Heart left ventricle (tissue), 16 donors: Measurements from ENCODE around the gene COX7A2. TPM values are rescaled to one million over a fixed set of nuclear protein-coding genes. Genes with fewer than 3 reads are reported as not detected.

Experiments used
- ATAC-seq, 4 donors: fragments of 200-7000 bp; cut with Tn5 transposase; one replicate each; pipeline ENCODE4 v1.9.1; 2020 to 2022; ENCODE audit warnings: moderate library complexity in 4 of 4, mild to moderate bottlenecking in 3 of 4, moderate number of reproducible peaks in 1 of 4
- DNase-seq, 5 donors: peaks; one replicate each; pipeline ENCODE4 v3.0.0-alpha.2; 2020
- H3K27ac ChIP-seq, 12 donors: fragments of 200-600 bp; sonication (generic) in 4 of 12; one replicate each; pipeline versions ENCODE4 v1.5.0 to v1.8.0; 2016 to 2022; ENCODE audit warnings: mild to moderate bottlenecking in 2 of 12
- H3K27me3 ChIP-seq, 9 donors: fragments of 200-600 bp; sonication (generic) in 2 of 9; one replicate each; pipeline versions ENCODE4 v1.5.1 to v1.8.0; 2016 to 2022; ENCODE audit warnings: mild to moderate bottlenecking in 3 of 9
- H3K36me3 ChIP-seq, 9 donors: fragments of 200-600 bp; sonication (generic) in 2 of 9; one replicate each; pipeline versions ENCODE4 v1.5.0 to v1.8.0; 2018 to 2022; ENCODE audit warnings: mild to moderate bottlenecking in 2 of 9
- H3K4me1 ChIP-seq, 12 donors: fragments of 200-600 bp; sonication (generic) in 4 of 12; one replicate each; pipeline versions ENCODE4 v1.5.0 to v1.8.0; 2016 to 2022; ENCODE audit warnings: mild to moderate bottlenecking in 3 of 12
- H3K4me3 ChIP-seq, 12 donors: fragments of 200-600 bp; sonication (generic) in 4 of 12; one replicate each; pipeline versions ENCODE4 v1.5.0 to v1.8.0; 2017 to 2022; ENCODE audit warnings: mild to moderate bottlenecking in 9 of 12, moderate library complexity in 4 of 12
- H3K9me3 ChIP-seq, 12 donors: fragments of 200-600 bp; sonication (generic) in 4 of 12; one replicate each; pipeline versions ENCODE4 v1.5.0 to v1.8.0; 2016 to 2022; ENCODE audit warnings: mild to moderate bottlenecking in 1 of 12
- POLR2A ChIP-seq, 2 donors: fragments of 450-650 bp; IDR thresholded peaks; one replicate each; pipeline ENCODE4 v1.6.1; 2017; ENCODE audit warnings: antibody characterized with exemption in 2 of 2, mild to moderate bottlenecking in 2 of 2, moderate library complexity in 2 of 2
- WGBS, 4 donors: extraction: QIAGEN DNeasy Blood & Tissue Kit in 2 of 4; methylation state at CpG; one replicate each; pipeline versions ENCODE4 v1.1.5 to v1.1.7; 2013 to 2018; 5-methylcytosine and 5-hydroxymethylcytosine counted together
- intact Hi-C, 10 donors: fragments of 100-400 bp; cut with DNase I; formaldehyde crosslinking; loops; one replicate each; pipeline versions ENCODE4 v1.11.1 to v1.14.2; 2022
- polyA plus RNA-seq, 2 donors: library from polyadenylated mRNA; stranded (reverse); fragments of 200-250 nt; gene quantifications; one replicate each; pipeline ENCODE4 v1.2.3, GENCODE V29; 2013
- total RNA-seq, 9 donors: library from RNA; depleted of rRNA in 2 of 9; stranded (reverse); fragments of >200 nt in 2 of 9; fragmentation: NEBNext Ultra II Directional in 3 of 9; extraction: Animal tissue kit (Norgen Biotek cat#: 25700) in 3 of 9; gene quantifications; one replicate each; pipeline versions ENCODE4 v1.1.0 to v1.2.4, GENCODE V29; 2016 to 2023
- TF ChIP-seq, protein P1 (sequence below), 12 donors: fragments of 200-600 bp; sonication (generic) in 4 of 12; IDR thresholded peaks; one replicate each; pipeline versions ENCODE4 v1.5.0 to v1.8.0; 2018 to 2022; ENCODE audit warnings: antibody characterized with exemption in 12 of 12, mild to moderate bottlenecking in 5 of 12
- donor health status: ischemic (EF 13 %, LVEDD 7.1; RV severe dilation, severe dysfunction).
- donor health status: healthy with polysubstance abuse.
- donor health status: DM: no; HTN: yes; CAD: no.
- donor health status: DM: no; HTN: no; CAD: no.
- donor health status: ischemic (EF 25% LVEDD 6.9; RV normal size, moderate dysfunction).
- donor health status: ischemic (EF 25% LVEDD 5.7; RV mildly dilated, moderate dysfunction).
- donor health status: healthy.
- donor health status: DM: yes; HTN: yes; CAD: no.
- donor health status: ischemic (EF 35%, LVEDD 5.7; RV mildly dilated, moderate dysfunction).
- donor health status: nonischemic (EF 11% LVEDD 7.7; RV severe dilation, severe dysfunction).
- donor health status: DM: yes; HTN: yes; CAD: no.
- donor health status: PGD.
- donor health status: ischemic (EF 29% LVEDD 5.4; RV normal size, mild dysfunction).
- donor health status: nonischemic (EF 23%, LVEDD 6.1; RV moderate dilation, normal function).

COX7A2 gene
- total and polyA plus RNA-seq, 11 donors, result 646 to 1,466 (median 1,110) TPM

DNA sequence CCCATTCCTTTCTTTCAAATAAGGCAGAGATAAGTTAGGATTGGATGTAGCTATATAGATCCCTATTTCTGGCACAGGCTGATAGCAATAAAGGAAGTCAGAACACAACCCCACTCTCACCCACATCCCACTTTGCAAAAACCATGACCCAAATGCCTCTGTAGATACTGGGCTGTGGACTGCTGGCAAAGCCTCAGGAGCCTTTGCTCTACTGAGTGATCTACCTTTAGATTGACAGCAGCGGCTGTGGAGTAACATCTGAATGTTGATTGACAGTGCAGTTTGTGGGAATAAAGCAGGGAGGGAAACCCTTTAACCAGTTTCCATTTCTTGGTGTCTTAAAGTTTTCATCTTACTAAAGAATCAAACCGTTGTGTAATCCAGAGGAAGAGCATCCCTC is 47.7 kb upstream of the COX7A2 start:
- peak in 2 of 4 donors; percentile 24 to 56 for ATAC-seq
- no peaks in the 10 kb centered on the region for H3K27me3 ChIP-seq
- peak overlapping the region in 2 of 12 donors; percentile 22 to 35 for H3K27ac ChIP-seq
- TF ChIP-seq, protein P1, sequence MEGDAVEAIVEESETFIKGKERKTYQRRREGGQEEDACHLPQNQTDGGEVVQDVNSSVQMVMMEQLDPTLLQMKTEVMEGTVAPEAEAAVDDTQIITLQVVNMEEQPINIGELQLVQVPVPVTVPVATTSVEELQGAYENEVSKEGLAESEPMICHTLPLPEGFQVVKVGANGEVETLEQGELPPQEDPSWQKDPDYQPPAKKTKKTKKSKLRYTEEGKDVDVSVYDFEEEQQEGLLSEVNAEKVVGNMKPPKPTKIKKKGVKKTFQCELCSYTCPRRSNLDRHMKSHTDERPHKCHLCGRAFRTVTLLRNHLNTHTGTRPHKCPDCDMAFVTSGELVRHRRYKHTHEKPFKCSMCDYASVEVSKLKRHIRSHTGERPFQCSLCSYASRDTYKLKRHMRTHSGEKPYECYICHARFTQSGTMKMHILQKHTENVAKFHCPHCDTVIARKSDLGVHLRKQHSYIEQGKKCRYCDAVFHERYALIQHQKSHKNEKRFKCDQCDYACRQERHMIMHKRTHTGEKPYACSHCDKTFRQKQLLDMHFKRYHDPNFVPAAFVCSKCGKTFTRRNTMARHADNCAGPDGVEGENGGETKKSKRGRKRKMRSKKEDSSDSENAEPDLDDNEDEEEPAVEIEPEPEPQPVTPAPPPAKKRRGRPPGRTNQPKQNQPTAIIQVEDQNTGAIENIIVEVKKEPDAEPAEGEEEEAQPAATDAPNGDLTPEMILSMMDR (IDR thresholded peaks at IDR 0.05), result no peak
- TF ChIP-seq POLR2A (IDR thresholded peaks at IDR 0.05), result no peak
- DNase-seq, result no peak
- H3K4me3 ChIP-seq, result no peak overlapping the region
- no peaks in the 10 kb centered on the region for H3K9me3 ChIP-seq
- H3K4me1 ChIP-seq, result peaks cover 0 to 34% (median 8%) of the 10 kb centered on the region in 12 donors
- WGBS, 4 donors, result 63 to 73% (median 67%) methylated on average over 2 of the region's 2 CpGs
- intact Hi-C loops, result loop anchor here in 1 of 10 donors (10.0 kb wide), 1 partner anchor 233 kb away; no protein-coding TSS in a partner anchor
- H3K36me3 ChIP-seq, result peaks cover 0 to 44% (median 6%) of the 10 kb centered on the region in 9 donors

DNA sequence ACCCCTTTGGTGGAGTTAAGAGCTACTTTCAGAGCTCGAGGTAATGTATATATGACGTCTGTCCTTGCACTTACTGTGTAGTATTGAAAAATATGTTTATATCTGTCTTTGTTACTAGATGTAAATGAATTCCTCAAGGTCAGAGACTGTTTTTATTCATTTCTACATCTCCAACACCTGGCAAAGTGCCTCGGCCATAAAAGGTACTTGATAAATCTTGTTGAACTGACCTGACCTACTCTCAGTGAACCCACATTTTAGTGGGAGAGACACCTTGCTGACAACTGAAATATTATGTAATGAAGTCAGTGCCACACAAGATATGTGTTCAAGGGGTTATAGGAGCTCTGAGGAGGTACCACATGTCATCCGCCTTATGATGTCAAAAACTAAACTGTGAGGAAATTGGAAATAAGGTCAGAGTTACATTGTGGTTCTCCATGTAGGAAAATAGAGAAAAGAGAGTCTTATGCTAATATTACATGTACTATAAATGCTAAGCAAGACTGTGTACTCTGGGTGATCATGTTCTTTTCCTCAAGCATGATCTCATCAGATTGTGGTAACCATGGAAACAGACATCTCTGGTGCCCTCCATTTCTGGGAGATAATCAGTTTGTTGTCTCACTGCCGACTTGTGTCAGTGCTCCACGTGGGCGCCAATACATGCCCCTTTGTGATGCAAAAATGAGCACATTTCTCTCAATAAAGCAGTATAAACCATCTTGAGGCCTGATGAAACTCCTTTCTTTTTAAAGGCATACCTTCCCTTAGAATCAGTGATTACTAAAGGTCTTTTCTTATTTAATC is 46.7 kb upstream of the COX7A2 start:
- Histone ChIP-seq H3K27ac (peak overlapping the region in 1 of 12 donors; percentile 1), H3K4me1 (peaks cover 0 to 43% (median 17%) of the 10 kb centered on the region in 12 donors), H3K27me3 (no peaks in the 10 kb centered on the region), H3K9me3 (no peaks in the 10 kb centered on the region), H3K36me3 (peaks cover 0 to 37% (median 3%) of the 10 kb centered on the region in 9 donors), H3K4me3 (no peak overlapping the region)
- DNase-seq (no peak), ATAC-seq (no peak)
- TF ChIP-seq, protein P1 (IDR thresholded peaks at IDR 0.05), result no peak
- TF ChIP-seq POLR2A (IDR thresholded peaks at IDR 0.05), result no peak
- intact Hi-C loops, result loop anchor here in 1 of 10 donors (10.0 kb wide), 1 partner anchor 234 kb away; no protein-coding TSS in a partner anchor
- 66 to 71% (median 68%) methylated on average over 7 of the region's 7 CpGs for WGBS, 4 donors

DNA sequence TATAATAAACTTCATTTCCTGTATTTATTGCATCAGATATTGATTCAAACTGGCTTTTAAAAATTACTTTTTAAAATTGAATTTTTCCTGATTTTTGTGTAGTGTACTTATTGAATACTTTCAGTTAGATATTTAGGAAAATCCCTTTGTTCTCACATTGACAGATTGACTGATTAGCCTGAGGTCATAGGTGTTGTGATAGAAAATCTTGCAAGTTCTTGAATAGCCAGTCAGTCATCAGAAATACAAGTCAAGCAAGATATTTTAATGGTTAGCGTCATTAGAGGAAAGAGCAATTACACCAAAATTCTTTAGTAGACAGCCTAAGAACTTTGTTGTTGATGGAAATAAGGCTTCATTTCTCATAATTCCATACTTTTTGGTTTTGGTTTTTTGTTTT is 44.4 kb upstream of the COX7A2 start:
- DNase-seq (no peak), ATAC-seq (no peak)
- Histone ChIP-seq H3K27ac (no peak overlapping the region), H3K4me1 (peaks cover 0 to 50% (median 22%) of the 10 kb centered on the region in 12 donors), H3K36me3 (peaks cover 0 to 16% (median 2%) of the 10 kb centered on the region in 9 donors), H3K27me3 (no peaks in the 10 kb centered on the region), H3K9me3 (no peaks in the 10 kb centered on the region), H3K4me3 (no peak overlapping the region)
- WGBS, 4 donors, result 97% methylated on average over 1 of the region's 1 CpG
- TF ChIP-seq POLR2A (IDR thresholded peaks at IDR 0.05), result no peak
- TF ChIP-seq, protein P1 (IDR thresholded peaks at IDR 0.05), result no peak
- intact Hi-C loops, result loop anchor here in 1 of 10 donors (10.0 kb wide), 1 partner anchor 317 kb away; the partner anchor contains the start of gene SENP6

DNA sequence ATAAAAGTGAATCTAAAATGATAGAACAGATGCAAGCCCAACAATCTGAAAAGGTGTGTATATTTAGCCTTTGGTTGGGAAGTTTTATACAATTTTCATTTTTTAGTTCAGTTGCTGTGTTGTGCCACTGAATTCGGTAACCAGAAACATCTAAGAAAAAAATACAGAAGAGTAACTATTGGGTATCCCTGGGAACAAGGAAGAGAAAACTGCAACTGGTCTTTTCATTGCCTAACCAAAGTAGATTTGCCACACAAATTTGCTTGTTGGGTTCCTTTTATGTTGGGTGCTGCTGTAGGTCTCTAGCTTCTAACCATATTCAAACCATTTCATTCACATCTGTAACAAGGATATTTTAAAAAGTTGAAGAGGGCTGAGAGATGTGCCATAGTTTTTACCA is 43.8 kb upstream of the COX7A2 start:
- TF ChIP-seq, protein P1 (IDR thresholded peaks at IDR 0.05), result no peak
- TF ChIP-seq POLR2A (IDR thresholded peaks at IDR 0.05), result no peak
- H3K4me1 ChIP-seq, result peaks cover 4 to 51% (median 25%) of the 10 kb centered on the region in 12 donors
- peaks cover 0 to 16% (median 0%) of the 10 kb centered on the region in 9 donors for H3K36me3 ChIP-seq
- 76 to 91% (median 83%) methylated on average over 1 of the region's 1 CpG for WGBS, 4 donors
- ATAC-seq (no peak), DNase-seq (no peak)
- H3K27ac ChIP-seq, result no peak overlapping the region
- no peaks in the 10 kb centered on the region for H3K27me3 ChIP-seq
- intact Hi-C loops, result loop anchor here in 1 of 10 donors (10.0 kb wide), 1 partner anchor 317 kb away; the partner anchor contains the start of gene SENP6
- no peak overlapping the region for H3K4me3 ChIP-seq
- H3K9me3 ChIP-seq, result no peaks in the 10 kb centered on the region
